Peyer's patch (tissue), 4 donors: ENCODE data around the gene CYP2A13.

Experiments
- POLR2A ChIP-seq, 2 donors: fragments of 450-650 bp; IDR thresholded peaks; one replicate each; pipeline ENCODE4 v1.5.1; 2017; ENCODE audit warnings: antibody characterized with exemption in 2 of 2, mild to moderate bottlenecking in 2 of 2, moderate library complexity in 2 of 2
- TF ChIP-seq, protein P1 (sequence below), 6 experiments: fragments of 450-650 bp in 4 of 6; fragments of 200-600 bp in 2 of 6; sonication (generic) in 1 of 6; IDR thresholded peaks; one replicate each; pipeline ENCODE4 v1.5.1; 2017 to 2019; ENCODE audit warnings: antibody characterized with exemption in 6 of 6, mild to moderate bottlenecking in 3 of 6, moderate library complexity in 1 of 6

DNA sequence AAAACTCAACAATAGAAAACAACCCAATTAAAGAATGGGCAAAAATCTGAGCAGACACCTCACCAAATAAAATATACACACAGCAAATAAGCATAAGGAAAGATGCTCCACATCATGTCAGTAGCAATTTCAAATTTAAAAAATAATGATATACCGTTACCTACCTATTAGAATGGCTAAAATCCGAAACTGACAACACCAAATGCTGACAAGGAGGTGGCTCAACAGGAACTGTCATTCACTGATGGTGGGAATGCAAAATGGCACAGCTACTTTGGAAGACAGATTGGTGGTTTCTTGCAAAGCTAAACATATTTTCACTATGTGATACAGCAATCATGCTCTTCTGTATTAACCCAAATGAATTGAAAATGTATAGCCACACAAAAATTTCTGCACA lies 9.1 kb downstream of the CYP2A13 start:
- TF ChIP-seq, protein P1, sequence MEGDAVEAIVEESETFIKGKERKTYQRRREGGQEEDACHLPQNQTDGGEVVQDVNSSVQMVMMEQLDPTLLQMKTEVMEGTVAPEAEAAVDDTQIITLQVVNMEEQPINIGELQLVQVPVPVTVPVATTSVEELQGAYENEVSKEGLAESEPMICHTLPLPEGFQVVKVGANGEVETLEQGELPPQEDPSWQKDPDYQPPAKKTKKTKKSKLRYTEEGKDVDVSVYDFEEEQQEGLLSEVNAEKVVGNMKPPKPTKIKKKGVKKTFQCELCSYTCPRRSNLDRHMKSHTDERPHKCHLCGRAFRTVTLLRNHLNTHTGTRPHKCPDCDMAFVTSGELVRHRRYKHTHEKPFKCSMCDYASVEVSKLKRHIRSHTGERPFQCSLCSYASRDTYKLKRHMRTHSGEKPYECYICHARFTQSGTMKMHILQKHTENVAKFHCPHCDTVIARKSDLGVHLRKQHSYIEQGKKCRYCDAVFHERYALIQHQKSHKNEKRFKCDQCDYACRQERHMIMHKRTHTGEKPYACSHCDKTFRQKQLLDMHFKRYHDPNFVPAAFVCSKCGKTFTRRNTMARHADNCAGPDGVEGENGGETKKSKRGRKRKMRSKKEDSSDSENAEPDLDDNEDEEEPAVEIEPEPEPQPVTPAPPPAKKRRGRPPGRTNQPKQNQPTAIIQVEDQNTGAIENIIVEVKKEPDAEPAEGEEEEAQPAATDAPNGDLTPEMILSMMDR (IDR thresholded peaks at IDR 0.05): no peak
- no peak for TF ChIP-seq POLR2A (IDR thresholded peaks at IDR 0.05)
